Stimulated activated CD8-positive, alpha-beta memory T cell treated with anti-CD3 and anti-CD28 coated beads, Interleukin-4, amount 100 ng/mL, for 48 hours (primary cell): ENCODE measurements around the gene UNC5A.

Experiments used
- DNase-seq: peaks from one replicate; pipeline ENCODE4 v3.0.0-alpha.2; 2020

Gene UNC5A

DNA sequence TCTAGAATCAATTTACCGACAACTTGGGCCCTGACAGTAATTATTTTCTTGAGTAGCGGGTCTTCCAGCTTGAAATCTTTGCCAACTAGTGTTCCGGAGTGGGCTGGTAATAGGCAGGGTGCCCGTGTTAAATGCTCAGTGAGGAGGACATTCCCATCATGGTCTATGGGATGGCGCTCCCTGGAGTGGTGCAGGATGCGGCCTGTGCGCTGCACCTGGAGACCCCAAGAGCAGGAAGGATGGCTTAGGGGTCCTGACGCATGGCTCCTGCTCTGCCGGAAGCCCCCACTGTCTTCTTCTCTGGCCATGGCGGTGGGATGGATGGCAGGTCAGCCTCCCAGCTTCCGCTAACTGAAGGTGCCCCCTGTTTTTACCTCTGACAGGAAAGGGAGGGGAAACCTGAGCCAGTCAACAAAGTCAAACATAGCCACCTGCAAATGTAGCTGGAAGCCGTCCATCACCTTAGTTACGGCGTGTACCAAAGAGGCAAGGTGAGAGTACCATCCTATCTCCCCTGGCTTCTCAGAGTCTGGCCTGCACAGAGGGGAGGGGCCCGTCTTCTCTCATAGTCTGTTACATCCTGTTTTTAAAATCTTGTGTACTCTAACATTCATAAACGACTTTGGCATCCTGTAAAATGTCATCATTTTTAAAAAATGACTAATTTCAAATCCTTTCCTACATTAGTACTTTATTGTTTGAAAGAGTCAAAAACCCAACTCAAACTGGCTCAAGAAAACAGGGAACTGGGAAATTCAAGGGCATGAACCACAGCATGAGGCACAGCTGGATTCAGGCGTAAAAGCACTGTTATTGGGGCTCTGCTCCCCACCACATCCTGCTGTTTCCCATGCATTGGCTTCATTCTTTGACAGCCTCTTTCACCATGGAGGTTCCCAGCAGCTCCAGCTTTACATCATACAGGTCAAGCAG lies 28.5 kb upstream of the UNC5A start:
- DNase-seq, result no peak

GRCh38 chr5:176784218-176785165 lies 25.9 kb upstream of the UNC5A start:
- no peak for DNase-seq

- no peak for DNase-seq
Measured at GRCh38 chr5:176785184-176786145, 24.9 kb upstream of the UNC5A start.

GRCh38 chr5:176787676-176788075 lies 22.7 kb upstream of the UNC5A start:
- DNase-seq, result no peak

DNA sequence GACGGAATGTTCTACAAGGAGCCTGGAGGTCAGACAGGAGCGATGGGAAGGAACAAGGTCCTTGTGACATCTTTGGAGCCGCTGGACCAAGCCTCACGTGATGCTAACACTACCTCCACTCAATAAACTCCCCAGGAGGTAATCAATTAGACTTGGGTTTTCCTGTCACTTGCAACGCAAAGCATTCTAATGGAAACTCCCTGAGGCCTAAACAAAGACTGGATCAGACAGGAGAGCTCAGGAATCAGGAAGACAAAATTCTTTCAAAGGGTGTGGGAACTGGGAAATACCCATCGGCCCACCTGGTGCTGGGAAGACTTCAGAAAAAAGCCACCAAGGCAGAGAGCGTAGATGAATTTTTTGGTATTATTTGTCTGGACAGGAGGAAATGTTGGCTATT lies 22.3 kb upstream of the UNC5A start:
- no peak for DNase-seq

DNA sequence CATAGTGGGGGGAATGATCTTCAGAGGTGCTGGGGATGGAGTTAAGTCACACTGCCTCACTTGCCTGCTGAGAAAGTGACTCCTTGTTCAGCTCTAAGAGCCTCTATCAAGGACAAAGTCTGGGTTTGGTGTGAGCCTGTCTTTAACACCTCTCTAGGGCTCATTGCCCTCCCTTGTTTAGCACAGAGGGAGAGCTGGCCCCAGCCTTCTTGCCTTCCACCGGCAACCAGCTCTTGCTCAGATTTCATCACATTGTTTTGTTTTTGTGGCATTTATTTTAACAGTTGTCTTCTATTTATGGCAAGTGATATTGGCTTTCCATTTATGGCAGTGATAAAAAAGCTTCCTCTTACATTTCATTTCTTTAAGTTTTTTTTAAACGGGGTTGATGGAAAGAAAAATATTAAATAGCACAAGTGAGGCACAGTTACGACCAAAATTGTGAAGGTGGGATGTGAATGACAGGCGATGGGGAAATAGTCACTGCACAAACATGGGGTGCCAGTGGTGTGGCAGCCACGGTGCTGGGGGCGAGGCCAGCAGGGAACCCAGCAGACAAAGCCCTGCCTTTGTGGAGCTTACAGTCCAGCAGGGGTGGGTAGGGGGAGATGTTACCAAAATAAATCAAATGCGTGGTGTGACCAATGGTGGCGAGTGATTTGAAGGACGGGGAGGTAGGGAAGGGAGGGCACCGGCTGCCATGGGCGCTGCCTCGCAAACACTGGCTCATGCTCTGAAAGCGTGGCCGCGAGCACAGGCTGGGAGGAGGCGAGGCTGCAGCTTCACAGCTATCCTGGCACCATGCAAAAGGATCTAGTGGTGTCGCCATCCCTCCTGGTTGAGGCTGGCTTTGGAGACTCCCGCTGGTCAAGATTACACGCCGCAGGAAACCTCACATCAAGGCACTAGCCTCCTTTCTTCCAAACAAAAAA lies 21.2 kb upstream of the UNC5A start:
- no peak for DNase-seq

DNA sequence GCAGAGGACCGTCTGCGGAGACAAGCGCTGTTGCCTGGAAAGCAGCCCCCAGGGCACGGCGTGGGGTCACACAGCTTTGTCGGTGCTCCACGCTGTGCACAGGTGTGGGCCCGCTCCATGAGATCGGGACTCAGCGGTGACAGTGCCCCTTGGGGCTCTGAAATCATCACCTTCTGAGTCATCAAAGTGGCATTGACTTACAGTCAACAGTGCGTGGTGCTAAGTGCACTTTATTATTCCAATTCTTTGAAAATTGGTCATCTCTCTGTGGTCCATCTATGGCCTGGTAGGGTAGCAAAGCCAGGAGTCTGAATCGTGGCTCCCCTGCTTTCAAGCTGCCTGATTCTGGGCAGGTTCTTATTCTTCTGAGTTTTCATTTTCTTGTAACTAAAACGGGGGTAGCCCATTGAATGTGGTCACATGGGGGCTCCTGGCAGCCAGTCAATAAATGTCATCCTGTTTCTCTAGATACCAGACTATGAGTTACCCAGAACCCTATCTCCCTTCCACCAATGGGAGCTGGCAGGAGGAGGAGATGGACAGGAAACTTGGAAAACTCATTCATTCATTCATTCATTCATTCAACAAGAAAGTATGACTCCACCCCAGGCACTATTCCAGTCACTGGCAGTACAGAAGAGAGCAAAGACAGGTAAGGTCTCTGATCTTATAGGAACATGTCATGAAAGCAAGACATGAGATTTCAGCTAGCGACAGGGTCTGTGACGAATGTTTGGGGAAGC lies 20.3 kb upstream of the UNC5A start:
- DNase-seq, result no peak

DNA sequence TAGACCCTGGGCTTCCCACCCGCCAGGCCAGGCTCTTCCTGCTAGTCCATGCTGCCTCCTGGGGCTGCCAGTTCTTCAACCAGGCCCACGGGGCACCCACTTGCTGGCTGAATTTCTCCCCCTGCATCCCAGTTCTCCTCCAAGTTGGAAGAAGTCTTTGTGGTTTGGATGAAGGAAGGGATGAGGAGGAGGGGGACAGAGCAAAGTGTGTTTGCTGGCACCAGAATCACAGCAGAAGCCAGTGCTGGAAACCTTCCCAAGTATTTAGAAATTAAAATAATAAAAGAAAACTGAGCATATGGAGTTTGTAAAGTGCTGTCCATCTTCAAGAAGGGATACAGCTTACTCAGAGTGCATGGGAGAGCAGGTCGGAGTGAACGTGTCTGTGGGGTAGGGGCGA lies 19.4 kb upstream of the UNC5A start:
- DNase-seq, result no peak

GRCh38 chr5:176792655-176793342 lies 17.6 kb upstream of the UNC5A start:
- DNase-seq, result no peak

DNA sequence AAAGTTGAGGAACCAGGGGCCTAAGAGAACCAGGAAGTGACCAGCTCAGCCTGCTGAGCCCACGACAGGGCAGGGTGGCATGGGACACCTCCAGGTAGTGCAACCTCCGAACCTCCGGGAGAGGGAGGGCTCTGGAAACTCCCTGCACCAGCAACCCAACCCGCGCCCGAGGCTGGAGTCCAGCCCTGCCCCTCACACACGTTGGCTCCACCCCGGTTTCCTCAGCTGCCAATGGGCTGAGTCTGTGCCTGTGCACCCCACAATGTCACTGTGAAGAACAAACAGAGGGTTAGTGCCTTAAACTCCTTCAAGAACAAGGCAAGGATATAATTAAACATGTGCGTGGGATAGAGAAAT lies 17.0 kb upstream of the UNC5A start:
- DNase-seq, result no peak

GRCh38 chr5:176793736-176794135 lies 16.6 kb upstream of the UNC5A start:
- no peak for DNase-seq

DNA sequence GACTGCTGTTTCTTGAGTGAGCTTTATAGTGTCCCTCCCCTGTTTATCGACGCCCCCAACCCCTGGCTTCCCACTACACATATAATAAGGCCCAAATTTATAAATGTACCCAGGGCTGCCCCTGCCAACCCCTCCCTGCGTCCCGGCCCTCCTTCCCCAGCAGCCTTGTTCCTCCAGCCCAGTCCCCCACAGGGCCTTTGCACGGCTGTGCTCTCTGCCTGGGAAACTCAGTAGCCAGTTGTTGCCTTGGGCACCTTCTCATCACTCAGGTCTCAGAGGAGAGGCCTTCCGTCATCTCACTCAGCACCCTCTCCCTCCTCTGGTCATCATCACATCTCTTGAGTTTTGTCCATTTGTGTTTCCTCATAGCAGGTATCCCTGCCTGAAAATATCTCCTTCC lies 15.8 kb upstream of the UNC5A start:
- DNase-seq, result no peak

DNA sequence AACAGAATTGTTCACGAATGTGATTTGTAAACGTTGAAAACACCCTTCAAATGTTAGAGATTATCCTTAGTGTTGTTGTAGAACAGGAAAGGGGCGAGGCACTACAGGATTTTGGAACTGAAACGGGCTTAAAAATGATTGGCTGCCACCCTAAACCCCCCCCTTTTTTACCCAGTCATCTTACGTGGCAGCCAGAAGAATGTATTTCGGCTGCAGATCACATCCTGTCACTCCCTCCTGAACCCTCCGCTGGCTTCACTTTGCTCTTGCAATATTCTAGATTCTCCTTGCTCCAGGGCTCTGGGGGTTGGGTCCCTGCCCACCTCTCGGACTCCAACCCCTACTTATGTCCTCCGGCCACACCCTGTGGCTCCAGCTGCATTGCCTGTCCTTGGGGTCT lies 13.9 kb upstream of the UNC5A start:
- DNase-seq, result no peak

DNA sequence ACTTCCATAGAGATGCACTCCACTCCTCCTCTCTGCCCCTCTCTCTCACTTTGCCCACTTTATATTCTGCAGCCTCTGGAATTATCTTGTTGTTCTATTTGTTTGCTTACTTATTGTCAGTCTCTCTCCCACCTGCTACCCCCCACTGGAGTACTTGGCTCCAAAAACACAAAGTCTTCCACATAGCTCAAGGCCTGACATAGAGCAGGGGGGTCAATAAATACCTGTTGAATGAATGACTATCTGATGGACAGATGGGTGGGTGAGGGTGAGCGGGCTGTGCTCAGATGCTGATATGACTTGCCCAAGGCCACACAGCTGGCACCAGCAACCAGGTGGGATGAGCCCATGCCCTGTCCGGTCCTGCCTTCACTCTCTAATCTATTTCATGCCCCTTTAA lies 13.4 kb upstream of the UNC5A start:
- DNase-seq, result no peak

- DNase-seq, result no peak
Measured at GRCh38 chr5:176797456-176798050, 12.8 kb upstream of the UNC5A start.

GRCh38 chr5:176798086-176798876 lies 12.1 kb upstream of the UNC5A start:
- no peak for DNase-seq

DNA sequence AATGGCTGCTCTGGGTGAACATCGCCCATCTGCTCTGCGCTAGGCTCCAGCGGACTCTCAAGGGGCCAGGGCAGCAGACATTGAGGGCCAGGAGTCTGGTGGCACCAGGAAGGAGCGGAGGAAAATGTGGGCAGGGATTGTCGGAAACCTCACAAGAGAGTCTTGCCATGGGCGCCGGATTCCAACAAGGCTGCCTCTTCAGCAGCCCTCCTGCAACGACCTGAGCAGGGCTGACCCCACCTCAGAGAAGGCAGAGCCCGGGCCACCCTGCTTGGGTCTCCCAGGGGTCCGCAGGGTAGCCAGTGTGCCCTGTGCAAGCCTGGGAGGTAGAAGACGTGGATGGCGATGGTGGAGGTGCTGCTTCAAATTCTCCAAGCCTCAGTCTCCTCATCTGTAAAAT lies 11.4 kb upstream of the UNC5A start:
- no peak for DNase-seq

- DNase-seq, result no peak
Measured at GRCh38 chr5:176799488-176799887, 10.9 kb upstream of the UNC5A start.

- DNase-seq, result no peak
Measured at GRCh38 chr5:176800024-176800423, 10.3 kb upstream of the UNC5A start.
